Sigmoid colon (tissue), 4 donors: ENCODE results near the gene CCDC85C.

ENCODE experiments used
- CTCF ChIP-seq, 4 experiments: fragments of 450-650 bp in 3 of 4; fragments of 200-600 bp in 1 of 4; IDR thresholded peaks; one replicate each; pipeline ENCODE4 v1.5.1; 2016 to 2019; ENCODE audit warnings: antibody characterized with exemption in 4 of 4, mild to moderate bottlenecking in 3 of 4, moderate library complexity in 2 of 4
- EP300 ChIP-seq, 4 donors: sonication (generic); formaldehyde crosslinking; IDR thresholded peaks; one replicate each; pipeline ENCODE4 v1.6.1; 2017; ENCODE audit warnings: antibody characterized with exemption in 4 of 4
- POLR2AphosphoS5 ChIP-seq, 4 donors: sonication (generic); formaldehyde crosslinking; IDR thresholded peaks; one replicate each; pipeline ENCODE4 v1.6.1; 2017; ENCODE audit warnings: antibody characterized with exemption in 4 of 4

- TF ChIP-seq POLR2AphosphoS5 (IDR thresholded peaks at IDR 0.05) (no peak), CTCF (IDR thresholded peaks at IDR 0.05) (no peak), EP300 (IDR thresholded peaks at IDR 0.05) (no peak)
These were observed 67.9 kb downstream of the CCDC85C start for GRCh38 chr14:99535908-99536778.
